HG03175 (cell line): ENCODE data around the gene SRSF7.
"Not testable (repeated sequence)": the region's sequence is repeated elsewhere in the genome, so short reads cannot be mapped to it uniquely, and the experiment has no call there.

Experiments
- ATAC-seq: cut with Tn5 transposase; IDR thresholded peaks from one replicate; pipeline ENCODE4 v1.9.1; 2021; ENCODE audit warnings: mild to moderate bottlenecking, moderate library complexity; ENCODE audit not compliant: unreplicated experiment

The SRSF7 gene

DNA sequence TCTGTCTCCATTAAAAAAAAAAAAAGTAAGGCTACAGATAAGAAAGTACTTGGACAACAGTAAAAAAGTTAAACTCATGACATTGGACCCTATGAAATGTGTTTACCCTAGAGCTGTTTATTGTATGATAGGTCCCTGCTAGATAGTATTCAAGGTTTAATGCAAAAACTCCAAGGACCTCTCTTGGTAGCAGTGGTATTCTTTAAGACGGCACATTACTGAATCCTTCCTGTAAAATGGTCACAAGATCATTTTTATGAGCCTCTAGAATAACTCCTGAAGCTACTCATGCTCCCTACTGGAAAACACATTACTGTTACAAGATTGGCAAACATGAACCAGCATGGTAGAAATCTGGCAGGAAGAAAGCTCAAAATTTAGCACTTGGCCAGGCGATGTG, 46.5 kb downstream of the SRSF7 start:
- ATAC-seq, result no peak

DNA sequence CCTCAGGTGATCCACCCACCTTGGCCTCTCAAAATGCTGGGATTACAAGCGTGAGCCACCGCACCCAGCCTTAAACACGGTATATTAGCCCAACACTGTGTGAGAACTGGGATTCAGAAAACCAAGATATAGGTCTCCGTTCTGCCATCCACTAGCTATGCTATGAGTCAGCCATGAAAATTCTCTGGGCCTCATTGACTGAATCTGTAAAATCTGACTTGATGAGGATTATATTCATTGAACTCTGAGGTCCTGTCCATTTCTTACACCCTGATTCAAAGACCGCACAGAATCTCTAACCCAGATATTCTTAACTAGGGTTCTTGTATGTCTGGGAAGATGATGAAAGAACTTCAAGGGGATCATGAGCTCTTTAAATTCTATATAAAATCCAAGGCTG, 47.8 kb downstream of the SRSF7 start:
- ATAC-seq, result not testable (repeated sequence)

DNA sequence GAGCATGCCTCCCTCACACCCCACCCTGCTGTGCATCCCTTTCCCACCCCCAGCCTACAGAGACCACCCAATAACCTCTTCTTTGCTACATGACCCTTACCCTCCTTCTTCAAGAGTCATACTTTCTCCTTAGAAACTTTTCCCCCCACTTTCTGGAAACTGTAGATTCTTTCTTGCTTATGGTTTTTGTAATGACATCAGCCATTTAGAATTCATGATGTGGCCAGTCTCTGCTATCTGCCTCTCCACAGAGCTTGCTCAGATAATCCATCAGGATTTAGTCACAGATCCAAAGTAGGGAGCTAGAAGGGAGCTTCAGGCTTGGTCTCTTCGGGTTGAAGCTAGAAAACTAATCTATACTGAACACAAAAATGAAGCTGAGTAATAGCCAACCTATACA, 48.7 kb downstream of the SRSF7 start:
- ATAC-seq, result no peak

DNA sequence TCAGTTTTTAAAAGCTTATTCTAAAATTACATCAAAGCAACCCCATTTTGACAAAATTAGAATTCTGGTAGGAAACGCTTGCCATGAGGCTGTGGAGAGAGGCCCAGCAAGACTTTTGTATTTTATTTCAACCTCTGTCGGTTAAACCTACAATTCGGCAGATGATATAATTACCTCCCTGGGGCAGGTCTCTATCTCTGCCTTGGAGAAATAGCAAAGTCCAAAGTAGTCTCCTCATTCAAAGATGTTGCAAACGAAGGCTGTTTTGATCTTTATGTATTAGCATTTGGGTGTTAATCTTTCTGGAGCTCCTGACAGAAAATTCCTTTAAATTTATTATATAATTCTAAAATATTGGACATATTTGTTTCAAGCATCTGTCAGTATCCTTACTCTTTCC, 49.6 kb downstream of the SRSF7 start:
- no peak for ATAC-seq

DNA sequence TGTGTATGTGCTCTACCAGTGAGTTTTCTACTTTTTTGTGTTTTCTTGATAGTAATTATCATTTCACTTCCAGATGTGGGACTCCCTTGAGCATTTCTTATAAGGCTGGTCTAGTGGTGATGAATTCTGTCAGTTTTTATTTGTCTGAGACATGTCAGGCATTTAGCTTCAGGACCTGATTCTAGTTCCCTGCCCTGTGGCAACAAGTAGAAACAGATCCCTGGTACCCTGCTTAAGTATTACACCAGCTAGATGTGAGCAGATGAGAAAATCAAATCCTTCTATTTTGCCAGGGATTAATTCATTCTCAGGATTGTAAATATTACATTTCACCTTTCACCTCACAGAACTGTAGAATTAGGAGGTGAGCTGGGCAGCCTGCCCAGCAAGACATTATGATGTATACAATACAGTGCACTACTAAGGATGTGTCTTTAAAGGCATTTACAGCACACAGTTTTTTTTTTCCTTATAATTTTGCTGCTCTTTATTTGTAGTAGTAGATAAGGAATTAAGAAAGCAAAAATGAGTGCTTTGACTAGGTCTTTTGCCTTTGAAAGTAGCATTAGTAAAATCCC, 50.2 kb downstream of the SRSF7 start:
- ATAC-seq, result no peak

DNA sequence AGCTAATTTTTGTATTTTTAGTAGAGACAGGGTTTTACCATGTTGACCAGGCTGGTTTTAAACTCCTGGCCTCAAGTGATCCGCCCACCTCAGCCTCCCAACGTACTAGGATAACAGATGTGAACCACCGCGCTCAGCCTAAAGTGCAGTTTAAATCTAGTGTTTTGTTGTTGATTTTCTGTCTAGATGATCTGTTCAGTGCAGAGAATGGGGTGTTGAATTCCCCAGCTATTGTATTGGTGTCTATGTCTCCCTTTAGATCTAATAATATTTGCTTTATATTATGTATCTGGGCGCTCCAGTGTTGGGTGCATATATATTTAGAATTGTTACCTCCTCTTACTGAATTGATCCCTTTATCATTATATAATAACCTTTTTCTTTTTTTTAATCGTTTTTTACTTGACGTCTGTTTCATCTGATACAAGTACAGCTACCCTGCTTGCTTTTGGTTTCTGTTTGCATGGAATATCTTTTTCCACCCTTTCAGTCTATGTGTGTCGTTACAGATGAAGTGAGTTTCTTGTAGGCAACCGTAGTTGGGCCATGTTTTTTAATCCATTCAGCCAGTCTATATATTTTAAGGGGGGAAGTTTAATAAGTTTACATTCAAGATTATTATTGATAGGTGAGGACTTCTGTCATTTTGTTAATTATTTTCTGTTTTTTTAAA, 50.9 kb downstream of the SRSF7 start:
- ATAC-seq, result no peak

DNA sequence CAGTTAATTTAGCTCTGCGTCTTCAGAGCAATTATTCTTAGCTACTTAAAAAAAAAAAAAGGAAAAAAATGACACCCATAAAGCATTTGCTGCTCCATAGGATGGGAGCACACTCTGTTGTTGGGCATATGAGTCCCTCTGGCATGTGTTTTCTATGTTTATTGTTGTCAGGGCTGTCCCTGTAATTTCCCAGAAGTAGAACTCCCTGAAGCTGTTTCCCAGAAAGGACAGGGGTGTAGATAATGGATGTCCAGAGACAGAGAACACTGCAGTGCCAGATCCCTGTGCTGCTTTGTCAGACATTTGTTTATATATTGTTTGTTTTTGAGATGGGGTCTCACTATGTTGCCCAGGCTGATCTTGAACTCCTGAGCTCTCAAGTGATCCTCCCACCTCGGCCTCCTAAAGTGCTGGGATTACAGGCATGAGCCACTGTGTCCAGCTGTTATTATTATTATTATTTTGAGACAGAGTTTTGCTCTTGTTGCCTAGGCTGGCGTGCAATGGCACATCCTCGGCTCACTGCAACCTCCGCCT, 52.6 kb downstream of the SRSF7 start:
- ATAC-seq, result no peak

DNA sequence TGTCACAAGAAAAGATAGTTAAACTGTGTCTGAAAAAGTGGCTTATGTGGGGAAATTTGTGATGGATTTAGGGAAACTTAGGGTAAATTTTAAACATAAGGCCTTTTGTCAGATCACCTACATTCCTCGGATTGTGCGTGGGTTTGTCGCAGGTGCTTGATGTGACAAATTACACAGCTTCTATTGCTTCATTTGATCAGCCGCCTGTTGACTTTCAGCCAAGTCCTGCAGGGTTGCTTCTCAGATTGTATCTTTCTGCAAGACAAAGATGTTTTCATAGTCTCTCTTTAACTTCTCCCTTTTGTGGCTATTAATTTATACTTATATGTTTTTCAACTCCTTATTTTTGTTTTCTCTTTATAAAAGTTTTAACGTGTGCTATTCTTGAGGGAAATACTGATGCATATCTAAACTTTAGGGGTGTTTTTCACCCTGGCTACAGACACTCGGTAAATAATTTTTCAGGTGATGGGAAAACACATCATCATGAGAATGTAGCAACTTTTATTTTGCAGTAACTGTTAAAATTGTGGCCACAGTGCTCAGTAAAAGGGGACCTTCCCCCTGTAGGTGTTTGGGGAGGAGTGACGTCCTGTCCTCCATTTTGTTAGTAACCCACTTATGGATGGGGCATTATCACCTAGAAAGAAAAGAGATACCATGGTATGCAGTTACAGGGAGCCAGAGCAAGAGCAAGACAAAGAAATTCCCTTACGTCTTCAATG, 53.9 kb downstream of the SRSF7 start:
- ATAC-seq, result no peak
